GM23248 (cell line): ENCODE results near the gene ITGB4.

Experiments
- EZH2 ChIP-seq: fragments of 200-600 bp; sonication (generic); IDR thresholded peaks from 2 replicates; pipeline ENCODE4 v1.6.1; 2018; ENCODE audit warnings: antibody characterized with exemption, mild to moderate bottlenecking; ENCODE audit not compliant: insufficient read depth, poor library complexity, severe bottlenecking
- EZH2phosphoT487 ChIP-seq: fragments of 200-600 bp; sonication (generic); IDR thresholded peaks from 2 replicates; pipeline ENCODE4 v1.6.1; 2018; ENCODE audit warnings: antibody characterized with exemption, moderate library complexity, mild to moderate bottlenecking, low read depth; ENCODE audit not compliant: insufficient read depth

DNA sequence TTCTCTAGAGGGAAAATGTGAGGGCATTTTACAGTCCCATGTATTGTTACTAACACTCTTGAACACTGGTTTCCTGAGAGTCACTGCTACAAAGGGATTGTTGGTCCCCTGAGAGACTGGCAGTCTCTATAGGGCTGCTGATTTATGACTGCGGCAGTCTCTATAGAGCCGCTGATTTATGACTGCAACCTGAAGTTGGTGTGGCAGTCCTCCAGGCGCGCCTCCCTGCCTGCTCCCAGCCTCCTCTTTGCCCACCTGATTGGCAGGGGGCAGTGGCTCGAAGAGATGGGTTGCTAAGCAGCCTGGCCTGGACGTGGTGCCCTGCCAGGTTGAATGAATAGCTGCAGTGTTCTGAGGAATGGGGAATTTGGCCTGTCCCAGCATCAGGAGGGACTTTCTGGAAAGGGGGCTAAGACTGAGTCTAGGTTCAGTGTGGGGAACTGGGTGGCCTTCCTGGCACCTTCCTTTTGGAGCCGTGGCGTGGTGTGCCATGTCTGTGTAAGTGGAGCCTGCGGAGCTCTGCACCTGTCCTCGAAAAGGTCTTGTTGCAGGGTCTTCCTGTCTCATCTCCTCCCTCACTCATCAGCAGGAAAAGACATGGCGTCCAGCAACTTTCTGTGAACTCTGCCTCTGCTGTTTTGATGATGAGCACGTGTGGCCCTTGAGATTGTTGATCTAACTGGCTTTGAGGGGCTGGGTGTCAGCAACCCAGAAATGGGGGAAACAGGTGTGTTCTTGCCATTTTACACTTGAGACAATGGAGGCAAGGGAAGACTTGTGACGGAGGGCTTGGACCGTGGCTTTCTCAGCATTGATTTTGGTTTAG, 29.2 kb upstream of the ITGB4 start:
- TF ChIP-seq EZH2 (no peak), EZH2phosphoT487 (no peak)
